ENCODE measurements around the gene PFKFB2. TPM values are rescaled to one million over a fixed set of nuclear protein-coding genes. Genes with fewer than 3 reads are reported as not detected.

The PFKFB2 gene
- total RNA-seq, 1 experiment from 2014 or later, result 28.0 TPM

- no peaks in the 10 kb centered on the region for H3K79me2 ChIP-seq (ENCODE audit: low read depth)
- H3K4me1 ChIP-seq (replicated peaks; ENCODE audit: insufficient read depth), result peaks cover 17% of the 10 kb centered on the region
- no peaks in the 10 kb centered on the region for H4K20me1 ChIP-seq (ENCODE audit: insufficient read depth)
- no peak overlapping the region for H3K4me2 ChIP-seq
- TF ChIP-seq EZH2 (IDR thresholded peaks at IDR 0.05; ENCODE audit: low read depth) (no peak), CTCF (conservative IDR thresholded peaks at IDR 0.05) (no peak)
- no peaks in the 10 kb centered on the region for H3K9me3 ChIP-seq (ENCODE audit: insufficient read depth, low read depth)
- H3K4me3 ChIP-seq, result no peak overlapping the region
- H3K36me3 ChIP-seq (ENCODE audit: low read depth), result no peaks in the 10 kb centered on the region
- intact Hi-C loops (cut with micrococcal nuclease; ENCODE audit: unreplicated experiment), result loop anchor here (10.0 kb wide), 1 partner anchor 63 kb away; no protein-coding TSS in a partner anchor
- H3K27me3 ChIP-seq (ENCODE audit: insufficient read depth, low read depth), result no peaks in the 10 kb centered on the region
- H3F3A ChIP-seq (ENCODE audit: insufficient read depth, low read depth), result peaks cover 10% of the 10 kb centered on the region; the same call in 1 of the 2 replicates
- no peak overlapping the region for H2AFZ ChIP-seq
- no TSS peak for BruUV-seq (replicated peaks)
- no peak overlapping the region for H3K27ac ChIP-seq
- DNase-seq, result no peak
- ChIA-PET CTCF (no interaction called here), POLR2A (ENCODE audit: unreplicated experiment) (no interaction called here)
- no peaks in the 10 kb centered on the region for H3K9me2 ChIP-seq (ENCODE audit: insufficient read depth)
Measured at GRCh38 chr1:207101720-207102119, 48.6 kb downstream of the PFKFB2 start.

GRCh38 chr1:207102146-207102545 is 49.1 kb downstream of the PFKFB2 start:
- Histone ChIP-seq H3K79me2 (ENCODE audit: low read depth) (no peaks in the 10 kb centered on the region), H3K36me3 (ENCODE audit: low read depth) (no peaks in the 10 kb centered on the region), H4K20me1 (ENCODE audit: insufficient read depth) (no peaks in the 10 kb centered on the region), H2AFZ (no peak overlapping the region), H3K4me3 (no peak overlapping the region), H3K9me3 (ENCODE audit: insufficient read depth, low read depth) (no peaks in the 10 kb centered on the region), H3F3A (ENCODE audit: insufficient read depth, low read depth) (peaks cover 10% of the 10 kb centered on the region; the same call in 1 of the 2 replicates), H3K4me2 (no peak overlapping the region), H3K27ac (no peak overlapping the region), H3K4me1 (replicated peaks; ENCODE audit: insufficient read depth) (peaks cover 17% of the 10 kb centered on the region), H3K27me3 (ENCODE audit: insufficient read depth, low read depth) (no peaks in the 10 kb centered on the region), H3K9me2 (ENCODE audit: insufficient read depth) (no peaks in the 10 kb centered on the region)
- TF ChIP-seq EZH2 (IDR thresholded peaks at IDR 0.05; ENCODE audit: low read depth) (no peak), CTCF (conservative IDR thresholded peaks at IDR 0.05) (no peak)
- intact Hi-C loops (cut with micrococcal nuclease; ENCODE audit: unreplicated experiment), result loop anchor here (10.0 kb wide), 1 partner anchor 63 kb away; no protein-coding TSS in a partner anchor
- ChIA-PET CTCF (no interaction called here), POLR2A (ENCODE audit: unreplicated experiment) (no interaction called here)
- DNase-seq, result no peak
- no TSS peak for BruUV-seq (replicated peaks)

GRCh38 chr1:207102659-207103058 is 49.6 kb downstream of the PFKFB2 start:
- Histone ChIP-seq H3K36me3 (ENCODE audit: low read depth) (no peaks in the 10 kb centered on the region), H3K4me1 (replicated peaks; ENCODE audit: insufficient read depth) (peaks cover 15% of the 10 kb centered on the region), H3K9me3 (ENCODE audit: insufficient read depth, low read depth) (no peaks in the 10 kb centered on the region), H3K4me2 (no peak overlapping the region), H3K27me3 (ENCODE audit: insufficient read depth, low read depth) (no peaks in the 10 kb centered on the region), H3K27ac (no peak overlapping the region), H3K9me2 (ENCODE audit: insufficient read depth) (no peaks in the 10 kb centered on the region), H3F3A (ENCODE audit: insufficient read depth, low read depth) (peaks cover 7% of the 10 kb centered on the region; the same call in 1 of the 2 replicates), H3K79me2 (ENCODE audit: low read depth) (no peaks in the 10 kb centered on the region), H4K20me1 (ENCODE audit: insufficient read depth) (no peaks in the 10 kb centered on the region), H3K4me3 (no peak overlapping the region), H2AFZ (peak overlapping the region; percentile 56; the same call in 1 of the 2 replicates)
- DNase-seq, result no peak
- ChIA-PET POLR2A (ENCODE audit: unreplicated experiment) (no interaction called here), CTCF (no interaction called here)
- no peak for TF ChIP-seq EZH2 (IDR thresholded peaks at IDR 0.05; ENCODE audit: low read depth)
- no peak for TF ChIP-seq CTCF (conservative IDR thresholded peaks at IDR 0.05)
- intact Hi-C loops (cut with micrococcal nuclease; ENCODE audit: unreplicated experiment), result loop anchor here (10.0 kb wide), 1 partner anchor 62 kb away; no protein-coding TSS in a partner anchor
- BruUV-seq (replicated peaks), result no TSS peak
